DOHH2 (cell line): Measurements from ENCODE around the gene FRAS1.

Experiments used
- H3F3A ChIP-seq: fragments of 200-600 bp; sonication (generic), shearing (Covaris generic); 2 replicates; pipeline ENCODE4 v1.6.0; 2016; ENCODE audit warnings: antibody characterized with exemption, mild to moderate bottlenecking; ENCODE audit not compliant: control insufficient read depth, insufficient read depth
- H3K27ac ChIP-seq: fragments of 200-600 bp; sonication (generic); 2 replicates; pipeline ENCODE4 v1.5.1; 2014; ENCODE audit warnings: low read depth, mild to moderate bottlenecking, low read length, moderate library complexity
- H3K27me3 ChIP-seq: fragments of 200-600 bp; sonication (generic); 2 replicates; pipeline ENCODE4 v1.6.1; 2014; ENCODE audit warnings: mild to moderate bottlenecking, low read length, mixed read lengths; ENCODE audit not compliant: control insufficient read depth
- H3K36me3 ChIP-seq: fragments of 200-600 bp; sonication (generic); 2 replicates; pipeline ENCODE4 v1.6.1; 2014; ENCODE audit warnings: mild to moderate bottlenecking, low read length, moderate library complexity, mixed read lengths; ENCODE audit not compliant: control insufficient read depth
- H3K4me1 ChIP-seq: fragments of 200-600 bp; sonication (generic); 2 replicates; pipeline ENCODE4 v1.6.1; 2014; ENCODE audit warnings: mild to moderate bottlenecking, low read length, mixed read lengths; ENCODE audit not compliant: control insufficient read depth
- H3K4me2 ChIP-seq: fragments of 200-600 bp; sonication (generic); 2 replicates; pipeline ENCODE4 v1.6.0; 2014; ENCODE audit warnings: mild to moderate bottlenecking, low read length, moderate library complexity
- H3K4me3 ChIP-seq: fragments of 200-600 bp; sonication (generic); 2 replicates; pipeline ENCODE4 v1.5.1; 2014; ENCODE audit warnings: mild to moderate bottlenecking, low read length, mixed read lengths
- H3K79me2 ChIP-seq: fragments of 200-600 bp; sonication (generic); 2 replicates; pipeline ENCODE4 v1.6.1; 2014; ENCODE audit warnings: mild to moderate bottlenecking, low read length, mixed read lengths; ENCODE audit not compliant: control insufficient read depth
- H3K9me2 ChIP-seq: fragments of 200-600 bp; sonication (generic); replicated peaks from 2 replicates; pipeline ENCODE4 v1.6.1; 2014; ENCODE audit warnings: mild to moderate bottlenecking, low read length, mixed read lengths; ENCODE audit not compliant: control insufficient read depth
- H3K9me3 ChIP-seq: fragments of 200-600 bp; sonication (generic); 2 replicates; pipeline ENCODE4 v1.6.1; 2014; ENCODE audit warnings: antibody characterized with exemption, low read length, mixed read lengths; ENCODE audit not compliant: control insufficient read depth, insufficient read depth
- H4K20me1 ChIP-seq: fragments of 200-600 bp; sonication (generic); 2 replicates; pipeline ENCODE4 v1.6.0; 2014; ENCODE audit warnings: low read depth, mild to moderate bottlenecking, antibody characterized with exemption, low read length, moderate library complexity; ENCODE audit not compliant: control insufficient read depth, insufficient read depth
- CTCF ChIP-seq: fragments of 200-600 bp; sonication (generic); IDR thresholded peaks from one replicate; pipeline ENCODE4 v1.5.1; 2014; ENCODE audit warnings: antibody characterized with exemption, mild to moderate bottlenecking, low read depth, low read length; ENCODE audit not compliant: poor library complexity, severe bottlenecking
- EZH2phosphoT487 ChIP-seq: fragments of 200-600 bp; sonication (generic); IDR thresholded peaks from 2 replicates; pipeline ENCODE4 v1.6.1; 2017; ENCODE audit warnings: borderline replicate concordance, mild to moderate bottlenecking, antibody characterized with exemption, low read length, moderate library complexity, mixed read lengths

FRAS1 gene

DNA sequence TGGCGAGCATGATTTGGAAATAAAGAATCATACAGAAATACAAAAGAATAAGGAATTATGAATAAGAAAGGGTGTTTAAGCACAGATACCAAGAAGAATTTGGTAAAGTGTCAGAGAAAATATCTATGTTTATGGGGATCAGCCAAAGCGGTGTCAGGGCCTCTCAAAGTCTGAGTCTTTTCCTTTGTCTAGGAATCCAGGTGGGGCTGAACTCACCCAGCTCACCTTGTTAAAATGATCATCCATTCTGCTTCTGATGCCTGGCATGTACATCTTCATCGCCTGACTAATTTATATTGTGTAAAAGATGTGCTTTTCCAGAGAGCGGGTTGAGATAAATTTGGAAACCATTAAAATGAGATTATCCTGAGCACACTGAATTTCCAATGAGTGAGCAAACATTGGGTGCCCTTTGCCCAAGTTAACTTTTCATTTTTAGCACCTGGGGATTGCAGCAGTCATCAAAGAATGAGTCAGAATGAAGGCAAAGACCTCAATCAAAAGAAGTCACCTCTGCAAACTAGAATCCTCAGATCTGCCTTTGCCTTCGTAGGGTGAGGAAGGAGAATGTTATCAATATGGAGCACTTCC lies 352.6 kb downstream of the FRAS1 start:
- H3K4me2 ChIP-seq = no peak overlapping the region
- H3K9me2 ChIP-seq = no peaks in the 10 kb centered on the region
- no peak overlapping the region for H3K27ac ChIP-seq
- H3K79me2 ChIP-seq = no peaks in the 10 kb centered on the region
- H3K27me3 ChIP-seq = no peaks in the 10 kb centered on the region
- no peaks in the 10 kb centered on the region for H3K4me1 ChIP-seq
- H3K4me3 ChIP-seq = no peak overlapping the region
- H3K36me3 ChIP-seq = no peaks in the 10 kb centered on the region
- H3F3A ChIP-seq = no peaks in the 10 kb centered on the region
- no peak for TF ChIP-seq CTCF
- no peaks in the 10 kb centered on the region for H3K9me3 ChIP-seq
- no peaks in the 10 kb centered on the region for H4K20me1 ChIP-seq

DNA sequence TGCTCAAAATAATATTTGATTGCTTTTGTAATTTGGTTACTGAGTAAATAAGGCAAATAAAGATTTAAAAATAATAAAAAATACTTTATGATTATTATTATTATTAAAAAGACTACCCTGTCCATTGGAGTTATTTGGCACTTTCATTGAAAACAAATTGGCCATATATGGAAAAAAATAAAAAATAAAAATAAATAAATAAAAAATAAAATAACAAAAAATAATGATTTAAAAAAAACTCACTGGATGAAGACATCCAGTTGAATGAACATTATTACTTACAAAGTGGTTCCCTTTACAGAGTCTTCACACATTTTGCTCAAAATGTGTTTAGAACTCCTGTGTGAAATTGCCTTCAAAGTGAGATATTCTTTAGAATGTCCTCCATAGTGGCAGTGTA lies 353.1 kb downstream of the FRAS1 start:
- Histone ChIP-seq H3K4me2 (no peak overlapping the region), H3K4me1 (no peaks in the 10 kb centered on the region), H3K27ac (no peak overlapping the region), H3K79me2 (no peaks in the 10 kb centered on the region), H3K9me3 (no peaks in the 10 kb centered on the region), H3K36me3 (no peaks in the 10 kb centered on the region), H3K27me3 (no peaks in the 10 kb centered on the region), H4K20me1 (no peaks in the 10 kb centered on the region), H3F3A (no peaks in the 10 kb centered on the region), H3K9me2 (no peaks in the 10 kb centered on the region), H3K4me3 (no peak overlapping the region)
- TF ChIP-seq EZH2phosphoT487 = no peak
- no peak for TF ChIP-seq CTCF

GRCh38 chr4:78410676-78411075 lies 353.6 kb downstream of the FRAS1 start:
- no peaks in the 10 kb centered on the region for H3K9me2 ChIP-seq
- no peak overlapping the region for H3K4me3 ChIP-seq
- H3K27me3 ChIP-seq = no peaks in the 10 kb centered on the region
- H3F3A ChIP-seq = no peaks in the 10 kb centered on the region
- no peak overlapping the region for H3K4me2 ChIP-seq
- TF ChIP-seq EZH2phosphoT487 (no peak), CTCF (no peak)
- no peaks in the 10 kb centered on the region for H3K4me1 ChIP-seq
- H3K79me2 ChIP-seq = no peaks in the 10 kb centered on the region
- H3K9me3 ChIP-seq = no peaks in the 10 kb centered on the region
- no peaks in the 10 kb centered on the region for H4K20me1 ChIP-seq
- no peaks in the 10 kb centered on the region for H3K36me3 ChIP-seq
- no peak overlapping the region for H3K27ac ChIP-seq

GRCh38 chr4:78414116-78414515 lies 357.0 kb downstream of the FRAS1 start:
- no peak for TF ChIP-seq CTCF
- no peak for TF ChIP-seq EZH2phosphoT487
- H3K27ac ChIP-seq = no peak overlapping the region
- no peaks in the 10 kb centered on the region for H3K4me1 ChIP-seq
- H3K36me3 ChIP-seq = no peaks in the 10 kb centered on the region
- H3K9me2 ChIP-seq = no peaks in the 10 kb centered on the region
- H3K27me3 ChIP-seq = peaks cover 5% of the 10 kb centered on the region; the same call in 1 of the 2 replicates
- no peaks in the 10 kb centered on the region for H3F3A ChIP-seq
- no peaks in the 10 kb centered on the region for H4K20me1 ChIP-seq
- no peak overlapping the region for H3K4me3 ChIP-seq
- no peak overlapping the region for H3K4me2 ChIP-seq
- no peaks in the 10 kb centered on the region for H3K79me2 ChIP-seq
- no peaks in the 10 kb centered on the region for H3K9me3 ChIP-seq
